ENCODE data around the gene SLC25A21.

DNA sequence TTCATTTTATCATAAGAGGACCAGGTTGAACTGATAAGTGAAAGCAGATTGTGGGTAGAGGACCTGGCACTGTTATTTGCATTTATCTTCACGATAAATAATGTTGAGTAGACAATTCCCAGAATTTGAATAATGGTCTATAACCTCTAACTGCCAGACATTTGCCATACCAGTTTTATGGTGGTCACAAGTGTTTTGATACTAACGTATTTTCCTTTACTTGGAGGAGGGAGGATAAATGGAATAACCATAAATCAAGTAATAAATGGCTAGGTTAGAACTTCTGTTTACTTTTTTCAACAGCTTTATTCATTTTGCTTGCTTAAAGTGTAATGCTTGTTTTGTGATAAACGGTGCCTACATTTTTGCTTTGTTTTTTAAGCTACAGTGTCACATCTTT lies 501.3 kb downstream of the SLC25A21 start:
- no peak for TF ChIP-seq POLR2AphosphoS5 (IDR thresholded peaks at IDR 0.05; ENCODE audit: low read depth, low read length)
- TF ChIP-seq POLR2A (IDR thresholded peaks at IDR 0.05; ENCODE audit: low read depth, low read length) = no peak
- no peak for TF ChIP-seq TAF1 (IDR thresholded peaks at IDR 0.05; ENCODE audit: borderline replicate concordance, low read depth, low read length)
